ENCODE data around the gene SOBP.

The SOBP gene

DNA sequence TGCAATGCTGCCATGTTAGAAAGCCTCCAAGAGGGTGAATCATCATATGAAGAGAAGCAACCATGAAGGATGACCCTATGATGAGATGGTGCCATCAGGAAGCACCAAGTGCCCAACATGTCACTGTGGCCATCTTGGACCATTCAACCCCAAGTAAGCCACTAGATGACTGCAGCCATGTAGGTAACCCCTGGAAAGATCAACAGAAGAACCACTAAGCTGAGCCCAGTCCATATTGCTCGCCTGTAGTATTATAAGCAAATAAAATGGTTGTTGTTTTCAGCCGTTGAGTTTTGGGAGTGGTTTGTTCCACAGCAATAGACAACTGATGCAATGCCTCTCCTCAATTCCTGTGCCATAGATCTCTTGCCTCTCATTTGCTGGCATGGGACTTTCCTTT, 193.3 kb downstream of the SOBP start:
- DNase-seq (ENCODE audit: low read depth in 1 of 2, low spot score in 1 of 2) = no peak

DNA sequence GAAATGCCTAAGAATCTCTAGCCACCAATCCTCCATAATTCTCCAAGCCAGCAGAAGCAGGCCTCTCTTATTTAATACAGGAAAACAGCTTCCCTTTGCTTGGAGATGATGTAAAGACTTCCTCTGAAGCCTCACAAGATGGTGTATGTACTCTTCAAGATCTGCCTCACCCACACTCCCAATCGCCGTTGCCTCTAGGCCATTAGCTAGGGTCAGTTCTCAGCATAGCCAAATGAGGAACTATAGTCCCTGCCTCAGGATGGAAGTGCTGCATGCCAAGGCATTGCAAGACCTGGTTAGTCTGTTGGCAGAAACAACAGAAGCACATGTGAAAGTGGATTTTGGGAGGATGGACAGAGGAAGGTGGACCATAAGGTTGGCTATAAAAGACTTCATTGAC, 195.1 kb downstream of the SOBP start:
- DNase-seq (ENCODE audit: low read depth in 1 of 2, low spot score in 1 of 2) = no peak

DNA sequence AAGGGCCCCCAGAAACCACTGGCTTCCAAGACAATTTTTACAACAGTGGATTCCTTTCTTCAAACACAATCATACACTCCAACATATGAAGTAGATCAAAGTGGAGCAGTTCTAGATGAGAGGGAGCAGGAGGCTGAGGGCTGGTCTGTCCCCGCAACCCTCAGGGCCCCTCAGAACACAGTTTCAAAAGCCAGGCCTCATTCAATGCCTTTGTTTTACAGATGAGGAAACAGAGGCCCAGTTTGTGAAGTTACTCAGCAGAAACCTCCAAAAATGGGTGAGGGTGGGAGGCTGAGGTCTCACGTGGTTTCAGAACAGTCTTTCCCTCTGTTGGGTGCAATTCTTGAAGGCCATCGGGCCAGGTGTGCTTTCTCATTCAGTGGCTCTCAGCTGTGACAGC, 199.3 kb downstream of the SOBP start:
- no peak for DNase-seq (ENCODE audit: low read depth in 1 of 2, low spot score in 1 of 2)

DNA sequence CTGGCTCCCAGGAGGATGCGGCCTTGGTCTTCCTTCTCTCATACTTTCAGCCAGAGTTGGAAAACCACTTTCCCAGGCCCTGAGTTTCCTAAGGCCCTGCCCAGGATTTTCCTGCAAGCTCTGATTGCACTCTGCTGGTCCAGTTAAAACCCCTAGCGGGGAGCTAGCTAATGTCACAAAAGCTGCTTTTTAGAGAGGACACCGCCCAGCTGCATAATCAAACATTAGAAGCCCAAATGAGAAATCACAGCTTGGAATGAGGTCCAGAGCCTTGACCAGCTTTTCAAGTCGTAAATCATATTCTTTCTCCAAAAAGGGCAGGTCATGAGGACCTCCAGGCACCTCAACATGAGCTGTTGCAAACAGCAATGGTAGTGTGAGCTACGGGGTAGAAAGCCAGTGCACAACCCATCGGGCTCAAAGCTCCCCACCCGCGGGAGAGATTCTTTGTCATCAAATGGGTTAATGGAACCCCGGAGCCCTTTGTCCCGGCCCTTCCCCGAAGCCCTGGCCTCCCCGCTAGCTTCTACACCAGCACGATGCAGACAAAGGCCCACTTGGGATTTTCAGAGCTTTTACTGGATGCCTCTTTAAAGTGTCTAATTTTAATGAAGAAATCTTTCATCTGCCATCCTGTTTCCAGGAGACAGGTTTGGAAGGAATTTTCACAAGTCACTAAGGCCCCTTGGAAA, 200.2 kb downstream of the SOBP start:
- no peak for DNase-seq (ENCODE audit: low read depth in 1 of 2, low spot score in 1 of 2)

DNA sequence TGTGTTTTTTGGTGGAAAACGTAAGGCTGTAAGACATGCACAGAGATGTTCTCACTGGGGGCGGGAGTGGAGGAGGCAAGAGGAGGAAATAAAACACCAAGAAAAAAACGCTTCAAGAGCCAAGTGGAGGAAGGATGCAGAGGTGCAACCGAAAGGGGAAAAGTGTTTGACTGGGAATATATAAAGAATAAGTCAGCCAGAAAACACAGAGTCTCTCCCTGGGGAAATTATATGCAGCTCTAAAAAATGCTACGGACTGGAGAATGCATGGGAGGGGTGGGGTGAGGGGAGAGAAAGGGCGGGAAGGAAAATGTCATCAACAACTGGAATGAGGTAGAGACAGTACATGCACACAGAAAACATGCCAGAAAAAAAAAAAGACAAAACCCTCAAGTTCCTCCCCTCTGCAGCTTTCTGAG, 200.7 kb downstream of the SOBP start:
- DNase-seq (ENCODE audit: low read depth in 1 of 2, low spot score in 1 of 2) = no peak

DNA sequence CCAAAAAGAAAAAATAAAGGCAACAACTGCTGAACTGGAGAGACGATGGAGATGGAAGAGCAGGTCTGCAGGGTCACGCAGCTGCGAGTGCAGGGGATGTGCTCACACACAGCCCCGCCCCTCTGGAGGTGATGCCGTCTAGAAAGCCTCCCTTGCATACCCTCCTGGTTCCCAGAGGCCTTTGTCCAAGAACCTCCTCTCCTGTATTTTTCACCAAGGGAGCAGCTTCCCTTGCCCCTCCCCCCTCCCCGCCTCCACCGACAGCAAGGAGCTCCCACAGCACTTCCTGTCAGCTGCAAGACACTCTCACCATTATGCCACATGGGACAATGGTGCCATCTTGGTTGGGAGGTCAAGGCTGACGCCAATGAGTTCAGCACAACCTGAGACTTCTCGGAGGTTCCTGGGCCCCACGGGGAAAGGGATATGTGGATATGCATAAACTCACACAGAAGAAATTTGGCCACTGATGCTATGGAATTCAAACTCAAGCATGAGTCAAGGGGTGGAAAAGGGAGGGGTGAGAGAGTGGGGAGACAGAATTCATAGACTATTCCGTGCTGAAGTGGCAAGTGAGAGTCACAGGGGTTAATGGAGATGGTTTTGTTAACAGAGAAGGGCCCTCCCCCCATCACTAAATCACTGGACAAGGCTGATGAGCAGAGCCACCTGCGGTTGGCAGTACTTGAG, 201.3 kb downstream of the SOBP start:
- DNase-seq (ENCODE audit: low read depth in 1 of 2, low spot score in 1 of 2) = no peak

DNA sequence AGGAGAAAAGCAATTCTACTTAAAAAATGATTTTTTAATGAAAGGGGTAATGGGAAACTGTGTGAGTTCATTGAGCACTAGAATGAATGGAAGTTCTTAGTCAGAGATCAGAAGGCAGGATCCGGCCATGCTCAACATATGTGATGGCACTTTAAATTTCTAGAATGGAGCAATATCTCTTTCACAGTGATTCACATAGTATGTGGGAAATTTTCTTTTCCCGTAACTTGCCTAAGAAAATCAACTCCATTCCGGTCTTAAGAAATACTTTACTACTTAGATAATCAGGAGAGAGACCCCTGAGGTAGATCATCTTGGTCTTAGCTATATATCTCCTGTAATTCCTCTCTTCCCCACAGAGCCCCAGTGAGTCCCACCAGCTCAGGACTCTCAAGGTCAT, 202.4 kb downstream of the SOBP start:
- DNase-seq (ENCODE audit: low read depth in 1 of 2, low spot score in 1 of 2) = no peak

DNA sequence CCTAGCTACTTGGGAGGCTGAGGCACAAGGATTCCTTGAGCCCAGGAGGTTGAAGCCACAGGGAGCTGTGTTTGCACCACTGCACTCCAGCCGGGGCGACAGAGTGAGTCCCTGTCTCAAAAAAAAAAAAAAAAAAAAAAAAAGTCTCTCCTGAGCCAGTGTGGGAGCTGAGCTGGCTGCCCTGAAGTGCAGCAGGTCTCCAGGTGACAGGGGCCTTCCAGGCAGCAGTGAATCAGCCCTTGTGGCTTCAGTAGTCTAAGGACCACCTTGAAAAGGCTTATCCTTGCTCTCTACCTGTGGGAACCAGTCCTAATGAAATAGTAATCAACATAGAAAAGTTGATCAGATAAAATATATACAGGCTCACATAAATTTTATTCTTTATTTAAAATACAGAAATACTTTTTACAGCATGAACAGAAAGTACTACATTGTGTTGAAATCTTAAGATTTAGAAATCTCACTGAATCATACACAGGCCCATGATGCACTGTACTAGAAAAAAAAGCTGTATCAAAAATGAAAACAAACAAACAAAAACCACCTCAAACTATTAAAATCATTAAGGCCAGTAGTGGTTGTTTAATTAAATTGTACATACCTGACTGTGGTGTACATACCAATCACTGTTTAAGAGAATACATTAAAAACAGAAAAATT, 205.3 kb downstream of the SOBP start:
- no peak for DNase-seq (ENCODE audit: low read depth in 1 of 2, low spot score in 1 of 2)

DNA sequence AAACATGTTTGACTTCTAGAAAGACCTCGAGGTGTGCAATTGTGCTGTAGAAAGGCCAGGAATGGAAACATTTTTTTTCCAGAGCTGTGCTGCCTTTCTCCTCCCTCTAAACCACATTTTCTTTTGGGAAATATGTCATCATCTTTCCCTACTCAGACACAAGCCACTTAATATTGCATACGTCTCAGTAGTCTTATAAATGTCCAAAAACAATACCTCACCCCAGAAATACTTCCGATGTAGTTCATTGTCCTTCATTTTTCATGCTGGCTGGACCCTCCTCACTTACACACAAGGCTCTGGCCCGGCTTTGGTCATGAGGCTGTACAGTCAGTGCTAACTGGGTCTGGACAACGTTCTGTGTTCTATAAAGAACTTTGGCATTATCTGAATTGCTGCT, 207.8 kb downstream of the SOBP start:
- no peak for DNase-seq (ENCODE audit: low read depth in 1 of 2, low spot score in 1 of 2)

DNA sequence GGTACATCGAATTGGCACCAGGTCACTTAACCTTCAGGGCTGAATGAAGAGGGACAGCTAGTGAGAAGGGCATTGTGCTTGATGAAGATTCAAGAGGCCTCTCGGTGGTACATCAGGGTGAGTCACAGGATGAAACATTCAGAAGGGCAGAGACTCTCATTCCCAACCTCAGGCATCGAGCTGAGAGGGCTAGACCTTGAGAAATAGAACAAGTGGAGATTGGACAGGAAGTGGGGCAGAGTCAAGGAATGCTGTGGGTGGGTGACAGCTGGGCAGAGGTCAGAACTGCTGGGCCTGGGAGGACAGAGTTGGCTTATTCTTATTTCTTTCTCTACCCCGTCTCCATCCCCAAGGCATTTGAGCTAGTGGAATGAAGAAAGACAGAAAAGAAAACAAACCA, 208.2 kb downstream of the SOBP start:
- no peak for DNase-seq (ENCODE audit: low read depth in 1 of 2, low spot score in 1 of 2)

DNA sequence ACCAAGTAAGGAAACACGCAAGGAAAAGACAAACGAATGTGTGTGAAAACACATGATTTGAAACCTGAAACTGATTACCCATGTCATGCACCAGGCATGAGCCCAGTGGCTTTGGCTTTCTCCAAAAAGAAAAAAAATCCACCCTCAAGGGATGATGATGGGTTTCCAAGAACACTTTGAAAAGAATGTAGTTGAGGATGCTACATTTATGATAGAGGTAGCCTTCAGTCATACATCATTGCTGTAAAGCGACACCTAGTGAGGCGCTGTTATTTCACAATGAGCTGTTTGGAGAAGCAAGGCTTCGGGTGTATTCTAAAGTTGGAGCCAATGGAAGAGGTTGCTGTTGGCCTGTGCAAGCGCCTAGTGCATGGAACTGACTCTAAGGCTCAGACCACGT, 209.3 kb downstream of the SOBP start:
- no peak for DNase-seq (ENCODE audit: low read depth in 1 of 2, low spot score in 1 of 2)

DNA sequence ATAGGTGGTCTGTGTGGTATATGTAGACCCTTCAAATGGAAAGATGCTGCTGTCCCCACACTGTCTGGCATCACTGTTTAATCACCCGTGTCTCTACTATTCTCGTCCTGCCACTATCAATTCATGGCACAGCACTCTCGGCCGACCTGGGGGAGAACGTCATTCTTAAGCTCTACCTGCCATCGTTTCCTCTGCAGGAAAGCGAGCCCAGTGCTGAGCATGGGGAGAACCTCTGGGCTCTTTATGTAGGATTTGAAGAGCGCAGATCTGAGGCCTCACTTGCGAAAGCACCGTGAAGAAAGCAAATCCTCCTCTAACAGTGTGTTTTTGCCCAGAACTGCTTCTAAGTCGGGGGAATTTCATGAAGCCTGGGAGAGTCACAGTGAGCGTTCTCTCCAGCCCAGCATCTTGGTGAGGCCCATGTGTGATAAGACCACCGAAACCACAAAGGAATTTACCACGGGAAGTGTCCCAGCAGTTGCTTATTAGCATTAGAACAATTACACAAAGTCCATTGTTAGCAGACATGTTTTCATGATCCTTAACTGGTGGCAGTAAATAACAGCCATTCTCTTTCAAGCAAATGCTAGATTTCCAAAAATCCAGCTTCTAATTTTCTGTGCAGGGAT, 209.9 kb downstream of the SOBP start:
- no peak for DNase-seq (ENCODE audit: low read depth in 1 of 2, low spot score in 1 of 2)

DNA sequence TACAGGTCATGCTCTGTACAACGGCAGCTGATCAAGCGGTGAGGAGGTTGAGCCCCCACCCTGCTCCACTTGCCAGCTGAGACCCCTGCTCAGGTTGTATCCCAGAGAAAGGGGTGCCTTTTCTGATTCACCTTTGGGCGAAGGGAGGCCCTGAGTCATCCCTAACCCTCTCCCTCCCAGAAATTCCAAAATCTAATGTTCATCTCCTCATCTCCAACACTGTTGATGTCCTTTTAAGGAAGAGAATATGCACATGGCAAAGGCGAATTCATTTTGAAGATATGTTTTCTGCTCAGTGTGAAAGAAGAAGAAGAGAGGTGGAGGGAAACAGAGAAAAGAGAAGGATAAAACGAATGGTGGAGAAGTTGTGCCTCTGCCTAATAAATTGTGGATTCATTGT, 213.7 kb downstream of the SOBP start:
- no peak for DNase-seq (ENCODE audit: low read depth in 1 of 2, low spot score in 1 of 2)

DNA sequence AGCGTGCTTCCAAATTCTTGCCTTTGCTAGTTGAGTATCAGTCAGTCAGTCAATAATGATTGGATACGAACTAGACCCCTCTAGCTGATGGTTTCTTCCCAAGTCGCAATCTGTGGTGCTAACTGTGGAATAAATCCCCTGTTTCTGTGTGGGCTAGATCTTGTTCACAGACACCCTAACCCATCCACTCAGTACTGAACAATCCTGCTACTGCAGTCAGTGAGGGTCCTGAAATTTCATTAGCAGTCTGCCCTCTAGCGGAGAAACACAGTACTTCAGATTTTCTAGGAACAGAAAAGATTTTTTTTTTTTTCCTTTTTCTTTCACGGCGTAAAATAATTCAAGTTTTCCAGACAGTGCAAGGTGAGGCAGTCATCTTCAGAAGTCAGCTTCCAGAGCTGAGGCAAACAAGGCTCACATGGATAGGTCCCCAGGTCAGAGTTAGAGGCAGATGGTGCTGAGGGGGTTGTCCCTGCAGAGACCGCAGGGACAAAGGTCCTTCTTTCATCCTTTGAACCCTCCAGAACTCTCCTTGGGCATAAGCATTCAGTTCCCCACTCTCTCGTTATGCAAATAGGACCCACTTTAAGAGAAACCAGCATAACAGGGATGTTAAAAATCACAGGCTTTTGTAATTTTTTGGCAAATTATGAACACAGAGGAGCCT, 214.6 kb downstream of the SOBP start:
- no peak for DNase-seq (ENCODE audit: low read depth in 1 of 2, low spot score in 1 of 2)

DNA sequence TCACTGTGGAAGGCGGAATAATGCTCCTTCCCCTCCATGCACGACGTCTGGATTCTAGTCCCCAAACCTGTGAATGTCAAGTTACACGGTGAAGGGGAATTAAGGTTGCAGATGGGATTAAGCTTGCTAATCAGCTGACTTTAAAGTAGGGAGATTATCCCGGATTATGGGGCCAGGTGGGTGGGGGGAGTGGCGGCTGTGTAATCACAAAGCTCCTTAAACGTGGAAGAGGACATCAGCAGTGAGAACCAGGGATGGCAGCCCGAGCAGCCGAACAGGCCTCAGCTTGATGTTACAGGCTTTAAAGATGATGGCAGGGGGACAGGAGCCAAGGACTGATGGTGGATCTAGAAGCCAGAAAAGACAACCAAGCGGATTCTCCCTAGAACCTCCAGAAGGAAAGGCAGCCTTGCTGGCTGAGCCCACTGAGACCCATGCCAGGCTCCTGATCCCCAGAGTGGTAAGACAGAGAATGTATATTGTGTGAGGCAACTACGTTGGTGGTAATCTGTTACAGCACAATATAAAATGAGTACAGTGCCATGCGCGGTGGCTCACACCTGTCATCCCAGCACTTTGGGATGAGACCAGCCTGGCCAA, 216.7 kb downstream of the SOBP start:
- no peak for DNase-seq (ENCODE audit: low read depth in 1 of 2, low spot score in 1 of 2)

DNA sequence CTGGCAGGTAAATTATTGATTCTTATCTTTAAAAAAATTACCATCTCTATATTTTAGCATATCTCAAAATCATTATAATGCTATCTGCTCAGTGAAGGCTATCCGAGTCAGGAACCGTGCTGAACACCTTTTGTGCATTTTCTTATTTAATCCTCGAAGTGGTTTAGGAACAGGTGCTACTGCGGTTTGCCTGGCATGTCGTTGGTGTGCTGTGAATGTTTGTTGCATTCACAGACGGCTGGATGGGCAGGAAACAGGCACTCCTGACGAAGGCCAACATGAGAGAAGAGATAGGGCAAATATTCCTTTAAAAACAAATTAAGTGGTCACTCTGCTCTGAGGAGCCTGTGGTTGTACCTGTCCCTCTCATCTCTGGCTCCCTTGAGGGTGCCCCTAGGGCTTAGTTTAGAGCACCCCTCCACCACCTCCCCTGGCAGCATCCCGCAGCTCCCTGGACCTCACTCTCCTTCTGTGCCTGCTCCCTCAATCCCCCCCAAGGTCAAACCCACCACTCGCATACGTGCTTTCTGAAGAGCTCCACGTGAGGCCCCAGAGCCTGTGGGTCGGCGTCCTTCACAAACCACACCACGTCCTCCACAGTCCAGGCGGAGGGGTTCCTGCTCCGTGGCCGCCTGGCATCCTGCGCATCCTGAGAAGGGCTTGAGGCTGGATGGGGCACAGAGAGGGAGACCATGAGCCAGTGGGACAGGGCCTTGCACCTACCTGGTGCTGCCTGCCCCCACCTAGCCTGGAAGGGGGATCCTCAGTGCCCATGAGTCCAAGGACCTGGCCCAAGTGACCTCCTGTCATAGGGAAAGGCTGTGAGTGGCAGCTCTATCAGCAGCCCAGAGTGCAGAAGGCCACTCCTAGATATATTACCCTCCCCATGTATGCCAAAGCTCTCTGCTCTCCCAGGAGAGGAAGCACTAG, 217.7 kb downstream of the SOBP start:
- no peak for DNase-seq (ENCODE audit: low read depth in 1 of 2, low spot score in 1 of 2)

DNA sequence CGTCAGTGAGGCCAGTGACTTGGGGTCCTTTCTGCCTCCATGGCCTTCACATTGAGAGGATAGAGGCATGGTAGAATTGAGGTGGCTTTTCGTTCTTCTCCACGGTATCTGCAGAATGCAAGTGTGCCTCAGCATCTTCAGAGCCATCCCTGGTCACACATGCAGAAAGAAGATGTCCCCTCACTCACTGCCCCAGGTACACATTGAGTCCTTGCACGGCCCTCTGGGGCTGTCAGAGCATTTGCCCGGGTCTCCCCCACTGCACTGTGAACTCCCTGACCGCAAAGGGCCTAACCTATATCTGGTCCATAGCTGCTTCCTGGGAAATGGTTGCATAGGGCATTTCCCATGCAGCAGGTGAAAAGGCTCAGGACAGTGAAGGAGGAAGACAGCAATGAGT, 218.5 kb downstream of the SOBP start:
- DNase-seq (ENCODE audit: low read depth in 1 of 2, low spot score in 1 of 2) = no peak

DNA sequence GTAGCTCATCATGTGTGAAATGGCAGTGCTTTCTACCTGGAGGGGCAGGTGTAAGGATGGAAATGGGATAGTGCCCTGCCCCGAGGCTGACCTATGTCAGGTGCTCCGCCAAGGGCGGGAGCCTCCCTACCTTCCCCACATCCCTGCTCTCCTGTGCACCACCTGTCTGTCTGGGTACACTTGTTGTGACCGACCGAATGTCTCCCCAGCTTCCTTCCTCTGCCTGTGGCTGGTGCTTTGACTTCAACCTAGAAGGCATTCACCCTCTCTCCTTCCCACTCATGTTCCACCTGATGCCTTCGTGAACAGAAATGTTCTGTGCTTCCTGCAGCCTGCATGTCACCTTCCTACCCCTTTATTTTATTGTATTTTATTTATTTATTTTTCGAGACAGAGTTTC, 219.4 kb downstream of the SOBP start:
- DNase-seq (ENCODE audit: low read depth in 1 of 2, low spot score in 1 of 2) = no peak
